ENCODE measurements around the gene OCEL1. TPM values are rescaled to one million over a fixed set of nuclear protein-coding genes. Genes with fewer than 3 reads are reported as not detected.

OCEL1 gene
- total and polyA plus RNA-seq, 2 of the 13 experiments (the other 11 are each of a cell fraction or from before 2014, with no cell fraction given): 10.6 to 17.2 TPM

- TF ChIP-seq NR2F6 (IDR thresholded peaks at IDR 0.05): peak; percentile 94
- TF ChIP-seq NR2F6 (CRISPR knock-in tag; IDR thresholded peaks at IDR 0.05): peak; percentile 96
- TF ChIP-seq HNF4G (IDR thresholded peaks at IDR 0.05; ENCODE audit: borderline replicate concordance, low read depth, low read length): peak; percentile 96
- TF ChIP-seq HNF4G (CRISPR knock-in tag; IDR thresholded peaks at IDR 0.05; ENCODE audit: borderline replicate concordance, low read depth): peak; percentile 84
- TF ChIP-seq ZNF770 (CRISPR knock-in tag; IDR thresholded peaks at IDR 0.05): peak; percentile 43; the same call in 1 of the 2 replicates
- TF ChIP-seq, protein P1, sequence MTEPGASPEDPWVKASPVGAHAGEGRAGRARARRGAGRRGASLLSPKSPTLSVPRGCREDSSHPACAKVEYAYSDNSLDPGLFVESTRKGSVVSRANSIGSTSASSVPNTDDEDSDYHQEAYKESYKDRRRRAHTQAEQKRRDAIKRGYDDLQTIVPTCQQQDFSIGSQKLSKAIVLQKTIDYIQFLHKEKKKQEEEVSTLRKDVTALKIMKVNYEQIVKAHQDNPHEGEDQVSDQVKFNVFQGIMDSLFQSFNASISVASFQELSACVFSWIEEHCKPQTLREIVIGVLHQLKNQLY (CRISPR knock-in tag; IDR thresholded peaks at IDR 0.05): no peak
- no peak for TF ChIP-seq ZNF704 (CRISPR knock-in tag; IDR thresholded peaks at IDR 0.05; ENCODE audit: borderline replicate concordance)
- no peak for TF ChIP-seq ZNF800 (CRISPR knock-in tag; IDR thresholded peaks at IDR 0.05)
- TF ChIP-seq MAFG (CRISPR knock-in tag; IDR thresholded peaks at IDR 0.05): no peak
- no peak for TF ChIP-seq ZNF883 (CRISPR knock-in tag; IDR thresholded peaks at IDR 0.05; ENCODE audit: not compliant biosample characterization)
- no peak for TF ChIP-seq CEBPB (IDR thresholded peaks at IDR 0.05; ENCODE audit: borderline replicate concordance, low read depth, low read length)
- no peak for TF ChIP-seq SNAI1 (CRISPR knock-in tag; IDR thresholded peaks at IDR 0.05; ENCODE audit: borderline replicate concordance)
- TF ChIP-seq ZNF737 (CRISPR knock-in tag; IDR thresholded peaks at IDR 0.05; ENCODE audit: borderline replicate concordance): no peak
- TF ChIP-seq ZNF468 (CRISPR knock-in tag; IDR thresholded peaks at IDR 0.05): no peak
- no peak for TF ChIP-seq CC2D1A (CRISPR knock-in tag; IDR thresholded peaks at IDR 0.05)
- TF ChIP-seq ATAD3A (CRISPR knock-in tag; IDR thresholded peaks at IDR 0.05): no peak
- TF ChIP-seq ZFP36L1 (CRISPR knock-in tag; IDR thresholded peaks at IDR 0.05): no peak
- TF ChIP-seq KAT2B (IDR thresholded peaks at IDR 0.05; ENCODE audit: borderline replicate concordance, low read depth, low read length): peak; percentile 82
- TF ChIP-seq NBN (conservative IDR thresholded peaks at IDR 0.05): no peak
- TF ChIP-seq, protein P2, sequence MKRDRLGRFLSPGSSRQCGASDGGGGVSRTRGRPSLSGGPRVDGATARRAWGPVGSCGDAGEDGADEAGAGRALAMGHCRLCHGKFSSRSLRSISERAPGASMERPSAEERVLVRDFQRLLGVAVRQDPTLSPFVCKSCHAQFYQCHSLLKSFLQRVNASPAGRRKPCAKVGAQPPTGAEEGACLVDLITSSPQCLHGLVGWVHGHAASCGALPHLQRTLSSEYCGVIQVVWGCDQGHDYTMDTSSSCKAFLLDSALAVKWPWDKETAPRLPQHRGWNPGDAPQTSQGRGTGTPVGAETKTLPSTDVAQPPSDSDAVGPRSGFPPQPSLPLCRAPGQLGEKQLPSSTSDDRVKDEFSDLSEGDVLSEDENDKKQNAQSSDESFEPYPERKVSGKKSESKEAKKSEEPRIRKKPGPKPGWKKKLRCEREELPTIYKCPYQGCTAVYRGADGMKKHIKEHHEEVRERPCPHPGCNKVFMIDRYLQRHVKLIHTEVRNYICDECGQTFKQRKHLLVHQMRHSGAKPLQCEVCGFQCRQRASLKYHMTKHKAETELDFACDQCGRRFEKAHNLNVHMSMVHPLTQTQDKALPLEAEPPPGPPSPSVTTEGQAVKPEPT (CRISPR knock-in tag; IDR thresholded peaks at IDR 0.05; ENCODE audit: low read depth): no peak
- TF ChIP-seq ZKSCAN1 (IDR thresholded peaks at IDR 0.05; ENCODE audit: low read length): no peak
- TF ChIP-seq ZNF501 (CRISPR knock-in tag; IDR thresholded peaks at IDR 0.05): no peak; the same call in 1 of the 2 replicates
- peak; percentile 93 for TF ChIP-seq HIVEP1 (CRISPR knock-in tag; IDR thresholded peaks at IDR 0.05)
- no peak for TF ChIP-seq MBNL3 (CRISPR knock-in tag; conservative IDR thresholded peaks at IDR 0.05)
These were observed 18.0 kb downstream of the OCEL1 start (continued) for GRCh38 chr19:17243830-17244617.

Measured in HepG2 (cell line).